Brain microvascular endothelial cell (primary cell): ENCODE measurements around the gene MAMSTR.
"Not testable (repeated sequence)": the region's sequence is repeated elsewhere in the genome, so short reads cannot be mapped to it uniquely, and the experiment has no call there.

Experiments
- DNase-seq: peaks from one replicate; pipeline ENCODE4 v3.0.0-alpha.2; 2020
- H3K27ac ChIP-seq: fragments of 250-450 bp; sonication (Bioruptor Pico); 2 replicates; pipeline ENCODE4 v1.5.1; 2020; ENCODE audit warnings: mild to moderate bottlenecking, moderate library complexity
- H3K27me3 ChIP-seq: fragments of 250-450 bp; sonication (Bioruptor Pico); replicated peaks from 2 replicates; pipeline ENCODE4 v1.5.1; 2020; ENCODE audit warnings: mild to moderate bottlenecking
- H3K36me3 ChIP-seq: fragments of 250-450 bp; sonication (Bioruptor Pico); replicated peaks from 2 replicates; pipeline ENCODE4 v1.5.1; 2020; ENCODE audit warnings: mild to moderate bottlenecking
- H3K4me3 ChIP-seq: 2 replicates; pipeline ENCODE4 v1.5.1; 2011; ENCODE audit warnings: low read depth, mild to moderate bottlenecking, control low read depth, low read length, moderate library complexity
- CTCF ChIP-seq: IDR thresholded peaks from 2 replicates; pipeline ENCODE4 v1.5.1; 2011; ENCODE audit warnings: low read depth, mild to moderate bottlenecking, moderate library complexity, low read length, control low read depth, inconsistent platforms; ENCODE audit errors: missing control alignments
- in situ Hi-C: cut with HindIII; loops from 2 replicates; pipeline ENCODE4 v1.10.0; 2017; ENCODE audit warnings: low sequenced_read_pairs, low pct_ligation_motif_present

The MAMSTR gene

GRCh38 chr19:48696353-48697010, 23.0 kb downstream of the MAMSTR start:
- no peak for TF ChIP-seq CTCF
- Histone ChIP-seq H3K27ac (no peak overlapping the region), H3K36me3 (no peaks in the 10 kb centered on the region), H3K4me3 (no peak overlapping the region), H3K27me3 (no peaks in the 10 kb centered on the region)
- no peak for DNase-seq
- in situ Hi-C loops, result no loop called here

GRCh38 chr19:48695743-48696352, 23.7 kb downstream of the MAMSTR start, which contains the start of gene FUT2:
Gene FUT2, plus strand, starts transcription at chr19:48695971. Its CDS starts 6,986 bp downstream, at chr19:48702957.
- Histone ChIP-seq H3K4me3 (no peak within 1 kb of the TSS), H3K27ac (no peak within 1 kb of the TSS), H3K36me3 (no peaks in the 10 kb centered on the region), H3K27me3 (no peaks in the 10 kb centered on the region)
- DNase-seq, result no peak
- no peak for TF ChIP-seq CTCF
- in situ Hi-C loops, result no loop called here

- H3K4me3 ChIP-seq, in situ Hi-C loops, DNase-seq, H3K27me3 ChIP-seq, H3K27ac ChIP-seq, H3K36me3 ChIP-seq: not testable (repeated sequence)
Measured at GRCh38 chr19:48693629-48694028, 25.9 kb downstream of the MAMSTR start.

- Histone ChIP-seq H3K4me3 (no peak overlapping the region), H3K27ac (no peak overlapping the region), H3K36me3 (no peaks in the 10 kb centered on the region), H3K27me3 (no peaks in the 10 kb centered on the region)
- in situ Hi-C loops, result no loop called here
- TF ChIP-seq CTCF, result no peak
- DNase-seq, result no peak
Measured at GRCh38 chr19:48689449-48689848, 30.1 kb downstream of the MAMSTR start.

GRCh38 chr19:48687776-48688175, 31.7 kb downstream of the MAMSTR start:
- no peak overlapping the region for H3K27ac ChIP-seq
- in situ Hi-C loops, result no loop called here
- no peak for DNase-seq

GRCh38 chr19:48686637-48687036, 32.9 kb downstream of the MAMSTR start:
- H3K36me3 ChIP-seq, H3K27me3 ChIP-seq, H3K4me3 ChIP-seq, H3K27ac ChIP-seq, in situ Hi-C loops, DNase-seq: not testable (repeated sequence)

More at GRCh38 chr19:48687776-48688175, 31.7 kb downstream of the MAMSTR start:
- Histone ChIP-seq H3K27me3 (no peaks in the 10 kb centered on the region), H3K36me3 (no peaks in the 10 kb centered on the region), H3K4me3 (no peak overlapping the region)
- no peak for TF ChIP-seq CTCF

GRCh38 chr19:48686088-48686487, 33.4 kb downstream of the MAMSTR start:
- H3K4me3 ChIP-seq, result no peak overlapping the region
- H3K27me3 ChIP-seq, result no peaks in the 10 kb centered on the region
- no peaks in the 10 kb centered on the region for H3K36me3 ChIP-seq
- in situ Hi-C loops, result no loop called here
- no peak overlapping the region for H3K27ac ChIP-seq
- no peak for TF ChIP-seq CTCF
- no peak for DNase-seq
